ENCODE results near the gene ZNF8.

- TF ChIP-seq EZH2 (IDR thresholded peaks at IDR 0.05; ENCODE audit: borderline replicate concordance, control insufficient read depth, low read depth, low read length) = no peak
- TF ChIP-seq KAT2A (conservative IDR thresholded peaks at IDR 0.05; ENCODE audit: control insufficient read depth, low read depth, low read length) = no peak
- no peak for TF ChIP-seq RCOR1 (conservative IDR thresholded peaks at IDR 0.05; ENCODE audit: low read depth, low read length)
- TF ChIP-seq ZZZ3 (IDR thresholded peaks at IDR 0.05; ENCODE audit: control insufficient read depth, insufficient read length, low read depth) = no peak
- TF ChIP-seq ZBTB4 (CRISPR knock-in tag; IDR thresholded peaks at IDR 0.05) = no peak
- TF ChIP-seq, protein P1, sequence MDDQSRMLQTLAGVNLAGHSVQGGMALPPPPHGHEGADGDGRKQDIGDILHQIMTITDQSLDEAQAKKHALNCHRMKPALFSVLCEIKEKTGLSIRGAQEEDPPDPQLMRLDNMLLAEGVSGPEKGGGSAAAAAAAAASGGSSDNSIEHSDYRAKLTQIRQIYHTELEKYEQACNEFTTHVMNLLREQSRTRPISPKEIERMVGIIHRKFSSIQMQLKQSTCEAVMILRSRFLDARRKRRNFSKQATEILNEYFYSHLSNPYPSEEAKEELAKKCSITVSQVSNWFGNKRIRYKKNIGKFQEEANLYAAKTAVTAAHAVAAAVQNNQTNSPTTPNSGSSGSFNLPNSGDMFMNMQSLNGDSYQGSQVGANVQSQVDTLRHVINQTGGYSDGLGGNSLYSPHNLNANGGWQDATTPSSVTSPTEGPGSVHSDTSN (IDR thresholded peaks at IDR 0.05; ENCODE audit: insufficient replicate concordance, low read depth, low read length) = no peak
- TF ChIP-seq SPI1 (IDR thresholded peaks at IDR 0.05; ENCODE audit: borderline replicate concordance, insufficient read depth, low read depth, low read length) = no peak
- no peak for TF ChIP-seq NR2C2 (IDR thresholded peaks at IDR 0.05; ENCODE audit: borderline replicate concordance, control insufficient read depth, insufficient read length, low read depth)
- no peak for TF ChIP-seq POLR2AphosphoS5 (IDR thresholded peaks at IDR 0.05; ENCODE audit: low read length)
- no peak for TF ChIP-seq JUNB (IDR thresholded peaks at IDR 0.05)
Measured at GRCh38 chr19:58243351-58243750, 35.4 kb upstream of the ZNF8 start.

Data from GM12878 (cell line).